22Rv1 (cell line): ENCODE results near the gene TXK.
A peak's percentile ranks its signal among the peaks of the same experiment; 100 is the strongest.

ENCODE experiments used
- H3K27ac ChIP-seq: fragments of 450-650 bp; 2 replicates; pipeline ENCODE4 v1.5.1; 2017
- ZFX ChIP-seq: fragments of 450-650 bp; IDR thresholded peaks from 2 replicates; pipeline ENCODE4 v1.6.1; 2017; ENCODE audit warnings: antibody characterized with exemption, borderline replicate concordance
- TF ChIP-seq, protein P1 (sequence below): fragments of 450-650 bp; IDR thresholded peaks from 2 replicates; pipeline ENCODE4 v1.5.1; 2017; ENCODE audit warnings: mild to moderate bottlenecking

The TXK gene

GRCh38 chr4:48153791-48154550 lies 19.9 kb upstream of the TXK start:
- no peak overlapping the region for H3K27ac ChIP-seq
- no peak for TF ChIP-seq ZFX
- TF ChIP-seq, protein P1, sequence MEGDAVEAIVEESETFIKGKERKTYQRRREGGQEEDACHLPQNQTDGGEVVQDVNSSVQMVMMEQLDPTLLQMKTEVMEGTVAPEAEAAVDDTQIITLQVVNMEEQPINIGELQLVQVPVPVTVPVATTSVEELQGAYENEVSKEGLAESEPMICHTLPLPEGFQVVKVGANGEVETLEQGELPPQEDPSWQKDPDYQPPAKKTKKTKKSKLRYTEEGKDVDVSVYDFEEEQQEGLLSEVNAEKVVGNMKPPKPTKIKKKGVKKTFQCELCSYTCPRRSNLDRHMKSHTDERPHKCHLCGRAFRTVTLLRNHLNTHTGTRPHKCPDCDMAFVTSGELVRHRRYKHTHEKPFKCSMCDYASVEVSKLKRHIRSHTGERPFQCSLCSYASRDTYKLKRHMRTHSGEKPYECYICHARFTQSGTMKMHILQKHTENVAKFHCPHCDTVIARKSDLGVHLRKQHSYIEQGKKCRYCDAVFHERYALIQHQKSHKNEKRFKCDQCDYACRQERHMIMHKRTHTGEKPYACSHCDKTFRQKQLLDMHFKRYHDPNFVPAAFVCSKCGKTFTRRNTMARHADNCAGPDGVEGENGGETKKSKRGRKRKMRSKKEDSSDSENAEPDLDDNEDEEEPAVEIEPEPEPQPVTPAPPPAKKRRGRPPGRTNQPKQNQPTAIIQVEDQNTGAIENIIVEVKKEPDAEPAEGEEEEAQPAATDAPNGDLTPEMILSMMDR, result no peak

- H3K27ac ChIP-seq, result no peak overlapping the region
- TF ChIP-seq, protein P1, result no peak
- TF ChIP-seq ZFX, result no peak
These were observed 18.2 kb upstream of the TXK start for GRCh38 chr4:48152259-48152658.

DNA sequence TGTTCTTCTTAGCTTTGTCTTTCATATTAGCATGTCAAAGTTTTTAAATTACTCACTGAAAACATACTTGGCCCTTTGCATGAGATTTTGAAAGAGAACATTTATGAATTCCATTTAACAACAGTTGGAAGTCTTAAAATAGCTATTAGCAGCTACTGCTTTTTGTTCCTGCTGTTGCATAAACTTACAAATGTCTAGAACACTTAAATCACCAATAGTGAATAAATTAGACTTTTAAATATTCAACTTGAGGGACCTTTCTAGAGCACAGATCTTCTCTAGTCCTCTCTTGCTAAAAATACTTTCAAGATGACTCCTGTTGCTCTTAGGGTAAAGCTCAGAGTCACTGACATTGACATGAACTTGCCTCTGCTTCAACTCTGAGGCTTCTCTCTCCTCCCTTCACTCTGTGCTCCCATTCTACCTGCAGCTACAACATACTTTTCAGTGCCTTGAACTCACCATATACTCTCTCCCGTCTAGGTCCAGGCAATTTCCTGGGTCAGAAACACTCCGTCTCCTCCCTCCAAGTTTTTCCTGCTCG lies 15.8 kb upstream of the TXK start:
- TF ChIP-seq, protein P1, result no peak
- TF ChIP-seq ZFX, result no peak
- H3K27ac ChIP-seq, result no peak overlapping the region

GRCh38 chr4:48147621-48148020 lies 13.6 kb upstream of the TXK start:
- H3K27ac ChIP-seq, result no peak overlapping the region
- TF ChIP-seq, protein P1, result no peak
- TF ChIP-seq ZFX, result no peak

DNA sequence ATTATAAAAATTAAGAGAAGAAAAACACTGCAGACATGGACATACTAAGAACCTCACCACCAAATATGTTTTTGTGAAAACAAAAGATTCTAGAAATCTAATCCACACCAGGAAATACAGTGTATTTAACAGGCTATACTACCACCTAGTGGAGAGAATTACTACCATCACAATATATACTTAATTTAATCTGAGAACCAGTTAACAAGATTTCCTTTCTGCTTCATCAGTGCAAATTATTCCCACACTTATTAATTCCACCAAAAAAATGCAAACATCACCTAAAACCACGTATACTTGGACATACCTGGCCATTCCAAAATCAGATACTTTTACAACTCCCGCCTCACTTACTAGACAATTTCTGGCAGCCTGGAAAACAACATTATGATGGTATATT lies 7.0 kb upstream of the TXK start:
- no peak for TF ChIP-seq ZFX
- TF ChIP-seq, protein P1, result peak; percentile 80
- H3K27ac ChIP-seq, result no peak overlapping the region

DNA sequence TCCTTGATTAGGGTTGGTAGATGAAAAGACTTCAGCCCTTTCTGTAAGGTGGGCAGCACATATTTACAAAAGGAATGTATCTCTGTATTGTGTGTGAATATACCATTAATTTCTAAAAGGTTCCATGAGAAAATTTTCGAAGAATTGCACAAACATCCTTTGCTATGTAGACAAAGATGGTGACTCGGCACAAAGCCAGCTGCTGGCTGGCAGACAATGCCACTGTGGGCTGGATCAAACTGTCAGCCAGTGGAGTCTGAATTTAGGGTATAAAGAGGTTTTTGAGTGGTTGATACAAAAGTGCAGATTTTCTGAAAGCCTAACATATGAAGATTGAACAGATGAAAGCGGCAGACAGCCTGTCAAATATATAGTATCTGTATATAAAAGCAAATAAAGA lies 5.6 kb upstream of the TXK start:
- TF ChIP-seq, protein P1, result no peak
- no peak for TF ChIP-seq ZFX
- no peak overlapping the region for H3K27ac ChIP-seq

- no peak for TF ChIP-seq ZFX
- TF ChIP-seq, protein P1, result no peak
These were observed 4.9 kb upstream of the TXK start for GRCh38 chr4:48138936-48139335.

More at GRCh38 chr4:48138936-48139335, 4.9 kb upstream of the TXK start:
- H3K27ac ChIP-seq, result no peak overlapping the region
